ENCODE data around the gene PPIG. TPM values are rescaled to one million over a fixed set of nuclear protein-coding genes. Genes with fewer than 3 reads are reported as not detected.
A peak's percentile ranks its signal among the peaks of the same experiment; 100 is the strongest.

Gene PPIG
- total and polyA plus RNA-seq, 9 of the 15 experiments (the other 6 are each of a cell fraction or from before 2014, with no cell fraction given), result 52.5 to 166 (median 124) TPM

GRCh38 chr2:169664978-169665930 lies 81.1 kb downstream of the PPIG start (continued):
- no peak for TF ChIP-seq ZNF609 (CRISPR knock-in tag; IDR thresholded peaks at IDR 0.05; ENCODE audit: borderline replicate concordance)
- no peak; the same call in 1 of the 2 replicates for TF ChIP-seq SMARCA5 (IDR thresholded peaks at IDR 0.05)
- TF ChIP-seq ZNF668 (CRISPR knock-in tag; IDR thresholded peaks at IDR 0.05), result no peak
- TF ChIP-seq ZNF512 (tag; IDR thresholded peaks at IDR 0.05), result no peak
- TF ChIP-seq BACH1 (tag; IDR thresholded peaks at IDR 0.05), result no peak
- no peak for TF ChIP-seq ZNF121 (CRISPR knock-in tag; conservative IDR thresholded peaks at IDR 0.05)
- no peak for TF ChIP-seq RBM17 (IDR thresholded peaks at IDR 0.05; ENCODE audit: borderline replicate concordance, low read depth, low read length)
- no peak for TF ChIP-seq ILF3 (IDR thresholded peaks at IDR 0.05; ENCODE audit: borderline replicate concordance)
- peak; percentile 62; the same call in 1 of the 2 replicates for TF ChIP-seq MYNN (IDR thresholded peaks at IDR 0.05)
- TF ChIP-seq MYNN (CRISPR knock-in tag; IDR thresholded peaks at IDR 0.05), result no peak
- TF ChIP-seq DEAF1 (CRISPR knock-in tag; IDR thresholded peaks at IDR 0.05), result no peak
- TF ChIP-seq KLF13 (tag; IDR thresholded peaks at IDR 0.05; ENCODE audit: borderline replicate concordance, low read depth), result no peak
- TF ChIP-seq ZNF583 (CRISPR knock-in tag; IDR thresholded peaks at IDR 0.05), result peak; percentile 60; the same call in 1 of the 2 replicates
- no peak for TF ChIP-seq ZNF184 (CRISPR knock-in tag; IDR thresholded peaks at IDR 0.05)
- peak; percentile 51; the same call in 1 of the 2 replicates for TF ChIP-seq ZEB2 (IDR thresholded peaks at IDR 0.05)
- no peak for TF ChIP-seq ZNF398 (CRISPR knock-in tag; IDR thresholded peaks at IDR 0.05)
- TF ChIP-seq KDM4B (IDR thresholded peaks at IDR 0.05; ENCODE audit: borderline replicate concordance in 2 of 2, low read depth in 1 of 2), result no peak
- TF ChIP-seq TAF7 (tag; IDR thresholded peaks at IDR 0.05), result no peak
